ENCODE measurements around the gene DFFB.

- no peak for TF ChIP-seq CEBPB (IDR thresholded peaks at IDR 0.05)
- no peak for TF ChIP-seq YY1 (IDR thresholded peaks at IDR 0.05; ENCODE audit: low read depth)
- no peak for TF ChIP-seq TAF1 (IDR thresholded peaks at IDR 0.05; ENCODE audit: low read depth)
- no peak for TF ChIP-seq ZBTB7A (IDR thresholded peaks at IDR 0.05; ENCODE audit: low read depth)
- TF ChIP-seq EP300 (IDR thresholded peaks at IDR 0.05; ENCODE audit: borderline replicate concordance) = no peak
- TF ChIP-seq MAX (IDR thresholded peaks at IDR 0.05) = no peak
- no peak for TF ChIP-seq RAD21 (IDR thresholded peaks at IDR 0.05; ENCODE audit: low read depth)
These were observed 10.2 kb upstream of the DFFB start for GRCh38 chr1:3847081-3847480.
